ENCODE results near the gene FSTL4. TPM values are rescaled to one million over a fixed set of nuclear protein-coding genes. Genes with fewer than 3 reads are reported as not detected.

FSTL4 gene
- polyA plus RNA-seq, 3 donors, result not detected

- no peaks in the 10 kb centered on the region for H3K4me1 Mint-ChIP-seq
Observed at GRCh38 chr5:133192716-133193115, 419.6 kb downstream of the FSTL4 start.

GRCh38 chr5:133189881-133190280, 422.5 kb downstream of the FSTL4 start:
- peaks cover 0 to 5% (median 0%) of the 10 kb centered on the region in 3 donors for H3K27me3 Mint-ChIP-seq (ENCODE audit: low read depth in 3 of 3)
- H3K4me3 ChIP-seq (replicated peaks in 1 of 3; ENCODE audit: low read depth in 2 of 3, low read length in 3 of 3), result no peak overlapping the region
- no peaks in the 10 kb centered on the region for H3K36me3 ChIP-seq (replicated peaks in 1 of 2; ENCODE audit: control insufficient read depth in 1 of 2, insufficient read depth in 2 of 2, low read length in 2 of 2)
- H3K27ac ChIP-seq (ENCODE audit: low read depth in 1 of 2, low read length in 2 of 2), result no peak overlapping the region
- H3K4me1 ChIP-seq (ENCODE audit: control insufficient read depth in 1 of 2, insufficient read depth in 2 of 2, low read length in 2 of 2), result no peaks in the 10 kb centered on the region
- H3K27ac Mint-ChIP-seq, result no peak overlapping the region
- no peaks in the 10 kb centered on the region for H3K4me1 Mint-ChIP-seq
- no peaks in the 10 kb centered on the region for H3K36me3 Mint-ChIP-seq
- H4K20me1 ChIP-seq (ENCODE audit: insufficient read depth, low read length), result no peaks in the 10 kb centered on the region
- H2AFZ ChIP-seq (ENCODE audit: insufficient read depth, low read depth, low read length, poor library complexity, severe bottlenecking), result no peak overlapping the region
- no peaks in the 10 kb centered on the region for H3K79me2 ChIP-seq (ENCODE audit: insufficient read depth, low read length)
- H3K9me3 Mint-ChIP-seq, result no peaks in the 10 kb centered on the region
- H3K9ac ChIP-seq (ENCODE audit: insufficient read depth, low read length, poor library complexity, severe bottlenecking), result no peak overlapping the region
- WGBS (ENCODE audit: insufficient coverage), result no CpG with 5 or more reads among the region's 4 CpGs
- no peak for TF ChIP-seq CTCF (IDR thresholded peaks at IDR 0.05)
- H3K4me3 Mint-ChIP-seq, result no peak overlapping the region
- intact Hi-C loops (cut with micrococcal nuclease), result no loop called here
- no peaks in the 10 kb centered on the region for H3K27me3 ChIP-seq (ENCODE audit: control insufficient read depth in 2 of 2, insufficient read depth in 2 of 2, low read length in 2 of 2)
- no peak for DNase-seq
- no peak overlapping the region for H3K4me2 ChIP-seq (replicated peaks; ENCODE audit: extremely low read depth, low read length, poor library complexity, severe bottlenecking)
- H3K9me3 ChIP-seq (replicated peaks in 1 of 2; ENCODE audit: control insufficient read depth in 1 of 2, insufficient read depth in 1 of 2, low read length in 2 of 2), result no peaks in the 10 kb centered on the region

More at GRCh38 chr5:133192716-133193115, 419.6 kb downstream of the FSTL4 start:
- H3K9ac ChIP-seq (ENCODE audit: insufficient read depth, low read length, poor library complexity, severe bottlenecking), result no peak overlapping the region
- no peak overlapping the region for H3K4me3 ChIP-seq (replicated peaks in 1 of 3; ENCODE audit: low read depth in 2 of 3, low read length in 3 of 3)
- no peak for TF ChIP-seq CTCF (IDR thresholded peaks at IDR 0.05)
- intact Hi-C loops (cut with micrococcal nuclease), result no loop called here
- Mint-ChIP-seq H3K9me3 (no peaks in the 10 kb centered on the region), H3K27ac (no peak overlapping the region), H3K27me3 (ENCODE audit: low read depth in 3 of 3) (peaks cover 1 to 6% (median 3%) of the 10 kb centered on the region in 3 donors), H3K4me3 (no peak overlapping the region), H3K36me3 (no peaks in the 10 kb centered on the region)
- H3K36me3 ChIP-seq (replicated peaks in 1 of 2; ENCODE audit: control insufficient read depth in 1 of 2, insufficient read depth in 2 of 2, low read length in 2 of 2), result no peaks in the 10 kb centered on the region
- H3K79me2 ChIP-seq (ENCODE audit: insufficient read depth, low read length), result no peaks in the 10 kb centered on the region
- no peaks in the 10 kb centered on the region for H3K27me3 ChIP-seq (ENCODE audit: control insufficient read depth in 2 of 2, insufficient read depth in 2 of 2, low read length in 2 of 2)
- no peaks in the 10 kb centered on the region for H3K9me3 ChIP-seq (replicated peaks in 1 of 2; ENCODE audit: control insufficient read depth in 1 of 2, insufficient read depth in 1 of 2, low read length in 2 of 2)
- H3K4me2 ChIP-seq (replicated peaks; ENCODE audit: extremely low read depth, low read length, poor library complexity, severe bottlenecking), result no peak overlapping the region
- DNase-seq, result no peak
- no peak overlapping the region for H2AFZ ChIP-seq (ENCODE audit: insufficient read depth, low read depth, low read length, poor library complexity, severe bottlenecking)
- H3K4me1 ChIP-seq (ENCODE audit: control insufficient read depth in 1 of 2, insufficient read depth in 2 of 2, low read length in 2 of 2), result no peaks in the 10 kb centered on the region
- H3K27ac ChIP-seq (ENCODE audit: low read depth in 1 of 2, low read length in 2 of 2), result no peak overlapping the region
- H4K20me1 ChIP-seq (ENCODE audit: insufficient read depth, low read length), result no peaks in the 10 kb centered on the region
- WGBS (ENCODE audit: insufficient coverage), result 87% methylated on average over 8 of the region's 8 CpGs

Measured in CD14-positive monocyte (primary cell).